T-helper 1 cell treated with Interleukin-12 subunit alpha and Interleukin-12 subunit beta and Interleukin-4 antibody, amounts not matched to agents 30 μg/mL and 1 μg/mL, for 36 hours (primary cell): Measurements from ENCODE around the gene HADHB.

Experiments used
- H3K27ac Mint-ChIP-seq: one replicate; pipeline ENCODE4 v1.8.0; 2021; ENCODE audit warnings: mild to moderate bottlenecking, mixed read lengths
- H3K27me3 Mint-ChIP-seq: one replicate; pipeline ENCODE4 v1.8.0; 2021; ENCODE audit warnings: low read depth, mixed read lengths
- H3K36me3 Mint-ChIP-seq: one replicate; pipeline ENCODE4 v1.8.0; 2021; ENCODE audit warnings: low read depth, mixed read lengths
- H3K4me1 Mint-ChIP-seq: one replicate; pipeline ENCODE4 v1.8.0; 2021; ENCODE audit warnings: low read depth, mixed read lengths
- H3K4me3 Mint-ChIP-seq: one replicate; pipeline ENCODE4 v1.8.0; 2021; ENCODE audit warnings: mild to moderate bottlenecking, moderate library complexity, mixed read lengths
- H3K9me3 Mint-ChIP-seq: one replicate; pipeline ENCODE4 v1.8.0; 2021; ENCODE audit warnings: mixed read lengths

Gene HADHB

GRCh38 chr2:26244309-26245230, at the start of gene HADHB, which contains the start of gene HADHA:
Gene HADHB, plus strand, starts transcription at chr2:26244939. Its CDS starts 9,316 bp downstream, at chr2:26254255.
Gene HADHA, minus strand, starts transcription at chr2:26244632. Its CDS starts 36 bp downstream, at chr2:26244596.
- Mint-ChIP-seq H3K4me1 (peaks cover 39% of the 10 kb centered on the region), H3K4me3 (peak within 1 kb of the TSS; percentile 94), H3K9me3 (no peaks in the 10 kb centered on the region), H3K27ac (peak within 1 kb of the TSS; percentile 94), H3K27me3 (no peaks in the 10 kb centered on the region), H3K36me3 (no peaks in the 10 kb centered on the region)

DNA sequence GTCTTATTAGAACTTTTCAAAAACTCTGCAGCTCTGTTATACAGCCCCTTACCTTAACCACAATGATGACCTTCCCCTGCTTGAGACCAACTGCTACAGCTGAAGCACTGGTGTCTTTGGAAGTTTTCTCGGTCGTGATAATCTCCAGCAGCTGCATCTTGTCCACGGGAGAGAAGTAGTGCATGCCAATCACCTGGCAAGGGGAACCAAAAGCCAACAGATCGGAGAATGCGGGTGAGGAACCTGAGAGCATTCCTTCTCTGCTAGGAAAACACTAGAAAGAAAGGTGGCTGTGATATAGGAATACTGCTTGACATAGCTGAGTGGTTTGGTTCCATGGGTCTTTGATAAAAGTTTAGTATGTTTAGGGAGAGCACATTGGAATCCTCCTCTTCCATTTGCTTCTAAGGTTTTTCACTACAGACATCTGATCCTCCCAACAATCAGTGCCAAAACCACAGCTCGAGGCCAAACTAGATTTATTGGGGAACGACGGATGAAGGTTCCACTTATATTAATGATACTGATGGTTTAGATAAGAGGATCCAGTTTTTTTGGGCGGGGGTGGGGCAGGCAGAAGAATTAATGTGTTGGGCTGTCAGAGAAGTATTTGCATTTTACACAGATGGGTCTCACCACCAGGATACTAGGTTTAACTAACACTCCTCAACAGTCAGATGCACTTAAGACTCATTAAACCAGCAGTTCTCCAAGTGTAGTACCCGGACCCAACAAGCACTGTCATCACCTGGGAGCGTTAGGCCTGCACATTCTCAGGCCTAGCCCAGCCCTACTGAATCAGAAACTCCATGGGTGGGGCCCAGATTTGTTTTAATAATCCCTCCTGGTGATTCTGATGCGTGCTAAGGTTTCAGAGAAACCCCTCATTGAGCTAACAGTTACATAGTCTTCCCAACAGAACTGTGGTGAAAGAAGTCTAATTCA, 49.4 kb upstream of the HADHB start:
- no peaks in the 10 kb centered on the region for H3K4me1 Mint-ChIP-seq
- no peak overlapping the region for H3K27ac Mint-ChIP-seq
- H3K4me3 Mint-ChIP-seq: no peak overlapping the region
- peaks cover 44% of the 10 kb centered on the region for H3K36me3 Mint-ChIP-seq
- no peaks in the 10 kb centered on the region for H3K9me3 Mint-ChIP-seq
- H3K27me3 Mint-ChIP-seq: no peaks in the 10 kb centered on the region

- H3K4me1 Mint-ChIP-seq: no peaks in the 10 kb centered on the region
- no peaks in the 10 kb centered on the region for H3K27me3 Mint-ChIP-seq
- no peak overlapping the region for H3K27ac Mint-ChIP-seq
- peaks cover 44% of the 10 kb centered on the region for H3K36me3 Mint-ChIP-seq
- H3K9me3 Mint-ChIP-seq: no peaks in the 10 kb centered on the region
- H3K4me3 Mint-ChIP-seq: no peak overlapping the region
Observed at GRCh38 chr2:26196683-26197418, 47.9 kb upstream of the HADHB start.

- Mint-ChIP-seq H3K9me3 (no peaks in the 10 kb centered on the region), H3K27ac (no peak overlapping the region), H3K4me1 (no peaks in the 10 kb centered on the region), H3K4me3 (no peak overlapping the region), H3K36me3 (peaks cover 48% of the 10 kb centered on the region), H3K27me3 (no peaks in the 10 kb centered on the region)
Observed at GRCh38 chr2:26197516-26197915, 47.2 kb upstream of the HADHB start.

DNA sequence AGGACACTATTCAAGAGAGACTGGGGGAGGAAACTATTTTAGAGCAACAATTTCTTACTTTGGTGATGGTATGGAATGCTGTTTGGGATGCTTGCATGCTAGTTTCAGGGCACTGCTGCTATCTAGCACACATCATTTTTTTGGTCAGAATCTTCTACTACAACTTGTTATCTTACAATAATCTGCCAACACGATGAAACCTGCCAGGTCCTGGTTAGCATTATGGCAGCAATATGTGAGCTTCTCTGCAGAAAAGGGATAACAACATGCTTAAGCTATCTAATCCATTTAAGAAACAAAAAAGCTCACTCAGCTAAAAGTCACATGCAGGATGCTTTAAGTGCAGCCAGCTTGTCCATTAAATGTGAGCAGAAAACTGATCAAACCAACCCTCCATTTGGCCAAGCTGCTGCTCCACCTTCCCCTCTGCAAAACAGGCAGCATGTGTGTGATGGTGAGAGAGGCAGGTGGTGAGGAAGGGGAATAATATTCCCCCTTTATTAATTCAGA, 41.7 kb upstream of the HADHB start:
- no peak overlapping the region for H3K27ac Mint-ChIP-seq
- no peaks in the 10 kb centered on the region for H3K4me1 Mint-ChIP-seq
- H3K4me3 Mint-ChIP-seq: no peak overlapping the region
- H3K36me3 Mint-ChIP-seq: peaks cover 50% of the 10 kb centered on the region
- no peaks in the 10 kb centered on the region for H3K27me3 Mint-ChIP-seq
- no peaks in the 10 kb centered on the region for H3K9me3 Mint-ChIP-seq

DNA sequence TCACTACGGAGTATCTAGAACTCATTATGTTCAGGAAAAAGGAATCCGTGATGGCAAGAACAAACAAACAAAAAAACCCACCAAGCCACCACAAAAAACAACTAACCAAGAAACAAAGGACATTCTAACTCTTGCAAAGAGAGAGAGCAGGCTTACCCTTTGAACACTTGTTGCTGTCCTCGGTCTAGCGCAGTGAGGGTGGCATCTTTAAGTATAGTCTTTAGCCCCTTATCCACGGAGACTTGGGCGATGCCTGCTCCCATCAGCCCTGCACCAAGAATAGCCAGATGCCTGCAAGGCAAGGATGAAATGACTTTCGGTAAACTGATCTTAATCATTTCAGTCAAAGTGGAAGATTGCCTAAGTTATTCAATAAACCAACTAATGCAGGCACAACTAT, 40.8 kb upstream of the HADHB start:
- Mint-ChIP-seq H3K4me3 (no peak overlapping the region), H3K27me3 (no peaks in the 10 kb centered on the region), H3K27ac (no peak overlapping the region), H3K36me3 (peaks cover 49% of the 10 kb centered on the region), H3K9me3 (no peaks in the 10 kb centered on the region), H3K4me1 (no peaks in the 10 kb centered on the region)

GRCh38 chr2:26212011-26212410, 32.7 kb upstream of the HADHB start:
- H3K9me3 Mint-ChIP-seq: no peaks in the 10 kb centered on the region
- peaks cover 1% of the 10 kb centered on the region for H3K4me1 Mint-ChIP-seq
- no peak overlapping the region for H3K27ac Mint-ChIP-seq
- peaks cover 43% of the 10 kb centered on the region for H3K36me3 Mint-ChIP-seq
- H3K4me3 Mint-ChIP-seq: no peak overlapping the region
- H3K27me3 Mint-ChIP-seq: no peaks in the 10 kb centered on the region

GRCh38 chr2:26214759-26215158, 30.0 kb upstream of the HADHB start:
- no peak overlapping the region for H3K4me3 Mint-ChIP-seq
- H3K27ac Mint-ChIP-seq: no peak overlapping the region
- H3K36me3 Mint-ChIP-seq: peaks cover 42% of the 10 kb centered on the region
- H3K27me3 Mint-ChIP-seq: no peaks in the 10 kb centered on the region
- peaks cover 1% of the 10 kb centered on the region for H3K4me1 Mint-ChIP-seq
- H3K9me3 Mint-ChIP-seq: no peaks in the 10 kb centered on the region

DNA sequence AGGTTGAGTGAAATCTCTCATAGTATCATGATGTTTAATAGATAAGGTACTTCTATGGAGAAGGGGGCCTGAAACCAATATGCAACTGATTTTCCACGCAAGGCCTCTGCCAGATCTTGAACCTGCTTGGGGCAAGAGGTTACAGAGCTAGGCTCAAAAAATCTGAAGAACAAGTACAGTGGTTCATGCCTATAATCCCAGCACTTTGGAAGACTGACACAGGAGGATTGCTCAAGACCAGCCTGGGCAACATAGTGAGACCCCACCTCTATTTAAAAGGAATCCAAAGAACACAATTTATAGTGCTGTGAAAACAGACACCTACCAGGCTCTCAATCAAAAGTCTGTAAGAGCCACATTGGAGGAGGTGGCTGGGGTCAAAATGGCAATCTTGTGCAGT, 28.9 kb upstream of the HADHB start:
- Mint-ChIP-seq H3K9me3 (no peaks in the 10 kb centered on the region), H3K4me1 (peaks cover 1% of the 10 kb centered on the region), H3K36me3 (peaks cover 41% of the 10 kb centered on the region), H3K27ac (no peak overlapping the region), H3K4me3 (no peak overlapping the region), H3K27me3 (no peaks in the 10 kb centered on the region)

- Mint-ChIP-seq H3K9me3 (no peaks in the 10 kb centered on the region), H3K4me1 (peaks cover 1% of the 10 kb centered on the region), H3K27ac (no peak overlapping the region), H3K27me3 (no peaks in the 10 kb centered on the region), H3K36me3 (peaks cover 39% of the 10 kb centered on the region), H3K4me3 (no peak overlapping the region)
Observed at GRCh38 chr2:26216587-26216986, 28.2 kb upstream of the HADHB start.

DNA sequence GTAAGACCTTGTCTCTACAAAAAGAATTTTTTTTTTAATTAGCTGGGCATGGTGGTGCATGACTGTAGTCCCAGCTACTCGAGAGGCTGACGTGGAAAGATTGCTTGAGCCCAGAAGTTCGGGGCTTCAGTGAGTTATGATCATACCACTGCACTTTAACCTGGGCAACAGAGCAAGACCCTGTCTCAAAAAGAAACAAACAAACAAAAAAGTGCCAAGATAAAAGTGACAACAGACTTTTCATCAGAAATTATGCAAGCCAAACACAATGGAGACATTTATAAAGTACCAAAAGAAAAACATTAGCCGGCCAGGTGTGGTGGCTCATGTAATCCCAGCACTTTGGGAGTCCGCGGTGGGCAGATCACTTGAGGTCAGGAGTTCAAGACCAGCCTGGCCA, 27.0 kb upstream of the HADHB start:
- no peak overlapping the region for H3K27ac Mint-ChIP-seq
- H3K9me3 Mint-ChIP-seq: no peaks in the 10 kb centered on the region
- H3K36me3 Mint-ChIP-seq: peaks cover 35% of the 10 kb centered on the region
- peaks cover 1% of the 10 kb centered on the region for H3K4me1 Mint-ChIP-seq
- no peak overlapping the region for H3K4me3 Mint-ChIP-seq
- no peaks in the 10 kb centered on the region for H3K27me3 Mint-ChIP-seq

DNA sequence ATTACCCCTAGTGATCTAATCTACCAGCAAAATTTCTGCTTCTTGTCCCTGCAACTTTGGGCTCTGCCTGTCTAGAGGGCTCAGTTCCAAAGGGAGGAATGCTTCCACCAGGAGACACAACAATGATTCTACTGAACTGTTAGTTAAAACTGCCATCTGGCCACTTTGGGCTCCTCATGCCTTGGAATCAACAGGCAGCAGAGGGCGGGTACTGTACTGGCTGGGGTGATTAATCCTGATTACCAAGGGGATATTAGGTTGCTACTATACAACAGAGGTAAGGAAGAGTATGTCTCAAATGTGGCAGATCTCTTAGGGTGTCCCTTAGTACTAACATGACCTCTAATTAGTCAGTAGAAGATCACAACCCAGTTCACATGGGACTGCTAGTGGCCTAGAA, 21.7 kb upstream of the HADHB start:
- Mint-ChIP-seq H3K4me3 (no peak overlapping the region), H3K27ac (no peak overlapping the region), H3K36me3 (peaks cover 37% of the 10 kb centered on the region), H3K9me3 (peaks cover 9% of the 10 kb centered on the region), H3K27me3 (no peaks in the 10 kb centered on the region), H3K4me1 (no peaks in the 10 kb centered on the region)

GRCh38 chr2:26224095-26224494, 20.6 kb upstream of the HADHB start:
- peaks cover 40% of the 10 kb centered on the region for H3K36me3 Mint-ChIP-seq
- H3K27me3 Mint-ChIP-seq: no peaks in the 10 kb centered on the region
- no peak overlapping the region for H3K27ac Mint-ChIP-seq
- peaks cover 9% of the 10 kb centered on the region for H3K9me3 Mint-ChIP-seq
- no peak overlapping the region for H3K4me3 Mint-ChIP-seq
- no peaks in the 10 kb centered on the region for H3K4me1 Mint-ChIP-seq

GRCh38 chr2:26229595-26229994, 15.1 kb upstream of the HADHB start:
- Mint-ChIP-seq H3K36me3 (peaks cover 56% of the 10 kb centered on the region), H3K4me1 (no peaks in the 10 kb centered on the region), H3K4me3 (no peak overlapping the region), H3K9me3 (peaks cover 9% of the 10 kb centered on the region), H3K27me3 (no peaks in the 10 kb centered on the region), H3K27ac (no peak overlapping the region)
